HUDEP-2 (cell line): ENCODE measurements around the gene HDC.

Experiments used
- DNase-seq, 76 experiments: peaks; one replicate each; lab custom pipeline; 2025; ENCODE audit not compliant: unreplicated experiment in 76 of 76; lab: John Stamatoyannopoulos, UW

Gene HDC

DNA sequence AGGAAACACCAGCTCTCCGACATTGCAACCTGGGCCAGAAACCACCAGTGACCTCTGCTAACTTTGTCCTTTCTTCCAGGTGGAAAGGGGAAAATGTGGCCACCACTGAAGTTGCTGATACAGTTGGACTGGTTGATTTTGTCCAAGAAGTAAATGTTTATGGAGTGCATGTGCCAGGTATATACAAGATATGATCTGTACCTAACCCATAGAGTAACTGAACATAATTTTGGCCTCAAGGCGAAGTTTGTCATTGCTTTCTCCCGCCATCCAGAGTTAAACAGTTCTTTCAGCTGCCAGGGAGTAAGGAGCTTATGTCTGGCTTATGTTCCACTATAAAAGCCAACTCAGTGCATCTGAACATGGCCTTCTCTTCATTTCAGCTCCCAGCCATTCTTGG, 36.7 kb downstream of the HDC start:
- DNase-seq: no peak

DNA sequence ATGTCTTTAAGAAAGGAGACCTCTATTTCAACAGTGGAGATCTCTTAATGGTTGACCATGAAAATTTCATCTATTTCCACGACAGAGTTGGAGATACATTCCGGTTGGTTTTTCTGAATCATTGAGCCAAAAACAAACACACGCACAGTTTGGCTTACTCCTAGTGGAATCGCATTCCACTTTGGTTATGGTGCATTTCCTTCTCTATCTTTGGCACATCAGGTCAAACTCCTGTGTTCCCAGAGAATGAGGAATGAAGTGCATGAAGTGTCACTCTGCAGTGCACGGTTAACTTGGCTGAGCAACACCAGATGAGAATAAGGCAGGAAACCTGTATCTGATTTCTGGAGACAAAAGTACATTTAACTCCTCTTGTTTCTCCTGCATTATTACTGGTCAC, 38.5 kb downstream of the HDC start:
- no peak for DNase-seq

DNA sequence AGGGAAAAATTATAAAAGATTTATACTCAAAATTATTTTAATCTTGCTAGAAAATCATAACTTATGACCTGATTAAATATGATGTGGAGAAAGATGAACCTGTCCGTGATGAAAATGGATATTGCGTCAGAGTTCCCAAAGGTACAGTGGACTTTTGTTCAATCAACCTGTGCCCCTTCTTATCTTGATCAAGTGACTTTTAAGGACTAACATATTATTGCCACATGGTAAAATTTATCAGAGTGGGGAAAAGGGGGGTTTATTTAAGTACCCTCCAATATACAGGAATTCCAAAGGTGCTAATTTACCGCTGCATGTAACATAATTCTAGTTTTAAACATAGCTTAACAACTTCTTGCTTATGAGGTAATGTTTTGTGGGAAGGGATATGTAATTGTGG, 39.6 kb downstream of the HDC start:
- no peak for DNase-seq

DNA sequence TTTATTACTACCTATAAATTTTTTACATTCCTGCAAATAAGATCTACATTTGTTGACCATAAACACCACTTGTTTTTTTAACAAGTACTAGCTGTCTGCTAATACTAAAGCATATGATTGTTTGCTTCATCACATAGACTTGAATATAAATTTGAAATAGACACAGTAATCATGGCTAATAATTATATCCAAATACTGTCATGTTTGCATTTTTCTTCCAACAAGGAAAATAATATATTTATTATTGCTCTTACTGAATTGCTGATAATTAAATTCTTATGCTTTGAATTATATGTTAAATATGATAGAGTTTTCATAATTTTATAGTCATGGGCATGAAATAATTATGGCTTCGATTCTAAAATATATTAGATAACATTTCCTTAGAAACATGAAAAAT, 40.5 kb downstream of the HDC start:
- DNase-seq: no peak

DNA sequence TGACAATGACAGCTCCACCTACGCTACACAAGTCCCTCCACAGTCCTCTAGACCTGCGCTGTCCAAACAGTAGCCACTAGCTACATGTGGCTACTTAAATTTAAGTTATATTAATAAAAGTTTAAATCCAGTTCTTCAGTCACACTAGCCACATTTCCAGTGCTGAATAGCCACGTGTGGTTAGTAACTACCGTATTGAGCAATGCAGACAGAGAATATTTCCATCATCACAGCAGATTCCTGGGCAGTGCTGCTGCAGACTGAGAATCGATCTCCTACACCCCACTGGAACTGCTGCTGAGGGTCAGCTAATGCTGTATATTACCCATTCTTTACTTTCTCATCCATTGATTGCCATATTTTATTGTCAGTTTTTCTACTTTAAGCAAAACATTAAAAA, 40.9 kb downstream of the HDC start:
- DNase-seq: no peak

DNA sequence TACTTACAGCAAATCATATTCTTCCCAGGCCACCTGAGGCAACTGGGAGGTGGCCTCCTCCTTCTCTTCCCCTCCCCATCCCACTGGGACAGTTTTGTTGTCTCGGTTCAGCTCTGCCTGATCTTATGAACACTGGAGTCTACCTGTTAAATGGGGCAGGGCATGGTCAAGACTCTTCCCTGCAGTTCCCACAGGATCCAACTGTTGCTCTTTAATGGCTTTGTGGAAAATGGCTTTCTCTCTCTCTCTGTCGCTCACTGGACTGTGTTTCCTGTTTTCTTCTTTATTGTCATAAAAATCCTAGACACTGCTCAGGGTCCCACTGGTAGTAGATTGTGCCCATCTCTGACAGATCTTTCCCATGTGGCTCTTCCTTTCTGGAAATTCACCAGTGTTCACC, 43.3 kb downstream of the HDC start:
- DNase-seq: no peak

DNA sequence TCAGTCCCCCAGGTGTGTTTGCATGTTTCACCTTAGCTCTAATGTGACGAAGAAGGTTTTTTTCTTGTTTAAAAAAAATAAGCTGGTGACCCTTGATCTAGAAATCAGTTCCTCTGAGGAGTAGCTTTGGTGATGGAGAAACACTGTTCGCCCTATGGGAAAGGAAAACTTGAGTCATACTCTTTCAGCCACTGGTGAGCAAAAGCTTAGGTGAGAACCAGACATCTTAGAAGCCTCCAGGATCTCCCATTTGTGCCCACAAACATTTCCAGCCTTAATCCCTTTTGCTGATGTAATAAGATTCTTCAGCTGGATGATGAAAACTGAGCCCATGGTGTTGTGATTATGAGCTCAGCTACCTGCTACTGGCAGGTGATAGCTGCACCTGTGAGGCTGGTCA, 45.7 kb downstream of the HDC start:
- DNase-seq: no peak

DNA sequence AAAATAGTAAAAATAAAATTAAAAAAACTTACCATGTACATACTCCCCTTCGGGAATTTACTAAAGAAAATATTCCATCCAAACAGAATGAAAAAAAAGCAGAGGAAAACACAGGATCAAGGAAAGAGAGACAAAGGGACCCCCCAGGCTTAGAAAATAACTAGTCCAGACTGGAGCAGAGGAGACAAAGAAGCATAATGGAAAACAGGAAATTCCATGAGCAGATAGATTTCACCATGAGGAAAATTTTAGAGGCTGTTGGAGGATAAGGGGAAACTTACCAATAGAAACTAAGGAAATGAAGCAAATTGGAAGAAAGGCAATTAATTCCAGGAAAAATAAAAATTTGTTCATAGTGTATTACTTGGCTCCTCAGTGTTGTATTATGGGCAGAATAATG, 46.8 kb downstream of the HDC start:
- DNase-seq: no peak

DNA sequence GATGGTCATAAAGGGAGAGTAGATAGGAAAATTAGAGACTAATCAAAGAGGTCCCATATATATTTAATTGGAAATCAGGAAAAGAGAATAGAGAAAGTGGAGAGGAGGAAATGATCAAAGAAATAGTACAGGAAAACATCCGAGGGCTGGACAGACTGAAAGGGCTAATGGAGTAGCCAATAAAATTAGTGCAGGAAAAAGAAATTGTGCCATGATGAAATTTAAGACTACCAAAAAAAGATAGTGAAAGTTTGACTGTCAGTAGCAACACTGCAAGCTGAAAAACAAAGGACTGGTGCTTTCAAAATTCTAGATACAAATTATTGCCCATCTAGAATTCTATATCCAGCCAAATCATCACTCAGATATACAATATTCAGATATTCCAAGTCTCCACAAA, 47.2 kb downstream of the HDC start:
- no peak for DNase-seq

DNA sequence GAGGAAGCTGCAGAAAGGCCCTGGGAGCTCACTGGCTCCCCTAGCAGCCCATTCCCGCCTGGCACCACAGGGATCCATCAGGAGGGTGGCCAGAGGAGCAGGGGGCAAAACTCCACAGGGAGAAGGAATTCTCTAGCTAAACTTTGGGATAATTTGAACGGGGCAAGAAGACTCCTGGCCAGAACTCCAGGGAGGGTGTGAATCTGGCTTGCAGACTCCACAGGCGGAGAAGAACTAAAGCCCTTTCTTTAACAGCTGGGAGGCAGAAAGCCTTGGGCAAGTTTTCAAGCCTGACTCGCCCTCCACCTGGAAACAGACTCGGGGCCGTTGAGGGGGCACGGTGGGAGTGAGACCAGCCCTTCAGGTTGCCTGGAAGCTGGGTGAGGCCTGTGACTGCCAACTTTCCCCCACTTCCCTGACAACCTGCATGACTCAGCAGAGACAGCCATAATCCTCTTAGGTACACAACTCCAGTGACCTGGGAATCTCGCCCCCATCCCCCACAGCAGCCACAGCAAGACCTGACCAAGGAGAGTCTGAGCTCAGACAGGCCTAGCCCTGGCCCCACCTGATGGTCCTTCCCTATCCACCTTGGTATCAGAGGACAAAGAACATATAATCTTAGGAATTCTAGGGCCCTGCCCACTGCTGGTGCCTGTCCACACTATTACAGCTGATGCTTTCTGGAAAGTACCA, 54.9 kb downstream of the HDC start:
- no peak for DNase-seq

DNA sequence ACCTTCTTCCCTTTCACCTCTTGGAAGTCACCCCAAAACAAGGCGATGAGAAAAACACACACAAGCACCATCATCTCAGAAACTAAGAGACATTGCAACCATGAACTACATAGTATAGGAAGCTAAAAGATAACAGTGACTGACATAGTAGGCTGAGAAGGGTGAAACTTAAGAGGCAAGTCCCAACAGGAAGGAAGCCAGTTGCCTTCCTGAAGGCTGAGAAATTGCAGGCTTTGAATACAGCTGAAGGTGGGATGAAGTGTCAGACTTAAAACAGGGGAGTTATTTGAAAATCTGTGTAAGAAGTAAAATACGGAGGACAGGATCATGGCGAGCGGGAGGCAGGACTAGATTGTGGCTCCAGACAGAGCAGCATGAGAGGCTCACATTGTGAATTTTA, 55.7 kb downstream of the HDC start:
- no peak for DNase-seq

DNA sequence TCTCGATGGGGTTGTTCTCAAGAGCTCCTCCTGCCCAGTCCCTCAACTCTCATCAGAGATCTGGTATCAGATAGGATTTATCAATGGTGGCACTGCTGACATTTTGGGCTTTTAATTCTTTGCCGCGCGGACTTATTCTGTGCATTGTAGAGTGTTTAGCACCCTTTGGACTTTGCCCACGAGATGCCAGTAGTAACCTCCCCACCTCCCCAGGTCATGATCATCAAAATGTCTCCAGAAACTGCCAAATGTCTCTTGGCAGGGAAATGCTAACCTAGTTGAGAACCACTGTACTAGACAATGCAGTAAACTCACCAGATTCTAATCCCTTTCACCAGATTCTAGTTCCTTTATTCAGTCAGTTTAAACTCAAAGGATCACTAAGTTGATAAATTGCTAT, 59.5 kb downstream of the HDC start:
- no peak for DNase-seq

DNA sequence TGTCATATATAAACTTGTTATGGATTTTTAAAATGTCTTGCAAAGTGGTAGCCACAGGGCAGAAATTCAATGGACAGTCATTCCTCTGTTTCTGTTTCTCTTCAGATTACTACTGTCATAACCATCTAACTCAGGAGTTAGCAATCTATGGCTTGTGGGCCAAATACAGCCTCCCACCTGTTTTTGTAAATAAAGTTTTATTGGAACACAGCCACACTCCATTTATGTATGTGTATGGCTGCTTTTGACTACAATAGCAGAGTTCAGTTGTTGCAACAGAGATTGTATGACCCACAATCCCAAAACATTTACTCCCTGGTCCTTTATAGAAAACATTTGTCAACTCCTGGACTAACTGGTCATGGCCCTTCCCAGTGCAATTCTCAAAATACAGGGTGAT, 63.5 kb downstream of the HDC start:
- DNase-seq: no peak

DNA sequence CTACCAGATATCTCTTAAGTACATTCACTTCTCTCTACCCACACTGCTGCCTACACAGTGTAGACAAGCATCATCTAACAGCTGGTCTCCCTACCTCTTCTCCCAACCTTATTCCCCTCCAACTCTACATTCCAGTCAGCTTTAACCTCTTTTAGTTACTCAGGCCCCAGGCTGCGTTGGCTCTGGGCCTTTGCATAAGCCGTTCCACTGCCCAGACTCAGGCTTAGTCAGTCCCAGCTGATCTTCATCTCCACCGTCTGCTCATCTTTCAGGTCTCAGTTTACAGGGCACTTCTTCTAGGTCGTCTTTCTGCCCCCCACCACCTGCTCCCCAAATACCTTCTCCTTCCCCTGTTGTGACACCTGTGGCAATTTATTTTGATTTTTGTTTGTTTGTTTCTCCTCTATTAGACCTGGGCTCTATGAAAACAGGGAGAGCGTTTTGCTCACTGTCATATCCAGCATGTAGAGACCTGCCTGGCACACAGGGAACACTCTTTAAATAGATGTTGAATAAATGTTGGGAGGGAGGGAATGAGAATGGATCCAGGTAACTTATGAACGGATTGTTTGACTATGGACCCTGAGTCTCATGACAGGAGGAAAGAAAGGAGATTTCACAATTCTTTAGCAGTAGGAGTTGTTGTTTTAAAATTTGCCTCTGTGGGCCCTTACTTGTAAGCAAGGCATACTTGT, 72.5 kb downstream of the HDC start:
- DNase-seq: no peak

DNA sequence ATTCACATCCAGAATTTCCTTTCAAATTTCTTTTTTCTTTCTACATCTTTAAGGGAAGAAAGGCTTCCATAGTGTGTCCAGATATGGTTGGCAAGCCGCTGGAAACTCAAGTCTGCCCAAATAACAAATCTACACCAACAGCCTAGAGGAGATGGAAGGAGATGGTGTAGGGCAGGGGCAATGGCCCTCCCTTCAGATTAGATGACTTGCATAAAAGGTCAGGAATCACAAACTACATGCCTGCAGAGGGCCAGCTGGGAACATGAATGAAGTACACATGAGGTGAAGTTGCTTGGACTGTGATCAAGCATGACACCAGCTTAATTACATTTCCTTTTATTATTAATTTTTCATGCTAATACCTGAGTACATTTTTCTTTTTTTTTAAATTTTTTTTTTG, 73.4 kb downstream of the HDC start:
- no peak for DNase-seq
